DND-41 (cell line): ENCODE results near the gene RAB3D.

Experiments
- ATAC-seq: fragments of 200-7000 bp; cut with Tn5 transposase; 3 replicates; pipeline ENCODE4 v1.9.1; 2021; ENCODE audit warnings: low read depth; ENCODE audit not compliant: insufficient read depth
- DNase-seq: peaks from one replicate; pipeline ENCODE4 v3.0.0-alpha.2; 2020
- H2AFZ ChIP-seq: 2 replicates; pipeline ENCODE4 v1.6.0; 2012; ENCODE audit warnings: low read depth, low read length
- H3K27ac ChIP-seq: 2 replicates; pipeline ENCODE4 v1.5.1; 2012; ENCODE audit warnings: low read length, inconsistent platforms
- H3K27me3 ChIP-seq: fragments of 200-600 bp; sonication (generic); 2 replicates; pipeline ENCODE4 v1.6.0; 2012; ENCODE audit warnings: low read length, mild to moderate bottlenecking, inconsistent platforms; ENCODE audit not compliant: insufficient read depth, poor library complexity
- H3K36me3 ChIP-seq: 2 replicates; pipeline ENCODE4 v1.5.1; 2012; ENCODE audit warnings: low read length, inconsistent platforms; ENCODE audit not compliant: insufficient read depth
- H3K4me1 ChIP-seq: 2 replicates; pipeline ENCODE4 v1.5.1; 2012; ENCODE audit warnings: mild to moderate bottlenecking, low read length; ENCODE audit not compliant: insufficient read depth
- H3K4me2 ChIP-seq: 2 replicates; pipeline ENCODE4 v1.6.0; 2012; ENCODE audit warnings: mild to moderate bottlenecking, moderate library complexity, low read length, inconsistent platforms; ENCODE audit not compliant: insufficient read depth
- H3K4me3 ChIP-seq, 2 experiments: fragments of 200-600 bp in 1 of 2; shearing (Covaris generic) in 1 of 2; 2 replicates each; pipeline ENCODE4 v1.5.1; 2012 to 2016; ENCODE audit warnings: inconsistent platforms in 2 of 2, low read length in 2 of 2, mild to moderate bottlenecking in 2 of 2, low read depth in 1 of 2, moderate library complexity in 1 of 2
- H3K79me2 ChIP-seq: 2 replicates; pipeline ENCODE4 v1.6.0; 2012; ENCODE audit warnings: low read length, inconsistent platforms; ENCODE audit not compliant: insufficient read depth
- H3K9ac ChIP-seq: 2 replicates; pipeline ENCODE4 v1.6.0; 2012; ENCODE audit warnings: low read depth, mild to moderate bottlenecking, inconsistent platforms, low read length, moderate library complexity
- H3K9me3 ChIP-seq: 2 replicates; pipeline ENCODE4 v1.5.1; 2012; ENCODE audit warnings: low read length, moderate library complexity, mild to moderate bottlenecking, inconsistent platforms; ENCODE audit not compliant: insufficient read depth, severe bottlenecking
- H4K20me1 ChIP-seq: 2 replicates; pipeline ENCODE4 v1.6.0; 2012; ENCODE audit warnings: low read length; ENCODE audit not compliant: insufficient read depth
- EZH2 ChIP-seq: IDR thresholded peaks from 3 replicates; pipeline ENCODE4 v1.6.1; 2012; ENCODE audit warnings: borderline replicate concordance, low read depth, mild to moderate bottlenecking, moderate library complexity, low read length, inconsistent platforms; ENCODE audit not compliant: severe bottlenecking
- TF ChIP-seq, protein P1 (sequence below): IDR thresholded peaks from 2 replicates; pipeline ENCODE4 v1.5.1; 2012; ENCODE audit warnings: borderline replicate concordance, low read length, moderate library complexity, mild to moderate bottlenecking; ENCODE audit not compliant: poor library complexity, severe bottlenecking; ENCODE audit errors: extremely low read depth

RAB3D gene

DNA sequence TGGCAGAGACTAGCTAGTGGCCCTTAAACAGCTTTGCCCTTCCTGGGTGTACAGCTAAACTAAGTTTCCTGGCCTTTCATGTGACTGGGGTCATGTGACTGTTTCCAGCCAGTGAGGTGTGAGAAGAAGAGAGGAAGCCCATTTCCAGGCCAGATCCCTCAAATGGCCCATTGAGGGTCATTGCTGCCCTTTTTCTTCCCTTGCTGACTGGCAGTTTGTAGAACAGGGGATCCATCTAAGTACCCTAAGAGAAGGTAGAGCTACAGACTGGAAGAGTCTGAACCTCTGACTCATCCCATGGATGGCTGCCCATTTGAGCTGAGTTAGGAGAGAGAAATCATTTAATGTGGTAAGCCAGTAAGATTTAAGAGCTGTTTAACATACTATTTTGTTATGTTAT, 37.8 kb upstream of the RAB3D start:
- no peak for TF ChIP-seq EZH2
- TF ChIP-seq, protein P1, sequence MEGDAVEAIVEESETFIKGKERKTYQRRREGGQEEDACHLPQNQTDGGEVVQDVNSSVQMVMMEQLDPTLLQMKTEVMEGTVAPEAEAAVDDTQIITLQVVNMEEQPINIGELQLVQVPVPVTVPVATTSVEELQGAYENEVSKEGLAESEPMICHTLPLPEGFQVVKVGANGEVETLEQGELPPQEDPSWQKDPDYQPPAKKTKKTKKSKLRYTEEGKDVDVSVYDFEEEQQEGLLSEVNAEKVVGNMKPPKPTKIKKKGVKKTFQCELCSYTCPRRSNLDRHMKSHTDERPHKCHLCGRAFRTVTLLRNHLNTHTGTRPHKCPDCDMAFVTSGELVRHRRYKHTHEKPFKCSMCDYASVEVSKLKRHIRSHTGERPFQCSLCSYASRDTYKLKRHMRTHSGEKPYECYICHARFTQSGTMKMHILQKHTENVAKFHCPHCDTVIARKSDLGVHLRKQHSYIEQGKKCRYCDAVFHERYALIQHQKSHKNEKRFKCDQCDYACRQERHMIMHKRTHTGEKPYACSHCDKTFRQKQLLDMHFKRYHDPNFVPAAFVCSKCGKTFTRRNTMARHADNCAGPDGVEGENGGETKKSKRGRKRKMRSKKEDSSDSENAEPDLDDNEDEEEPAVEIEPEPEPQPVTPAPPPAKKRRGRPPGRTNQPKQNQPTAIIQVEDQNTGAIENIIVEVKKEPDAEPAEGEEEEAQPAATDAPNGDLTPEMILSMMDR: no peak
- peak overlapping the region; percentile 65 for H3K27ac ChIP-seq
- H3K79me2 ChIP-seq: peaks cover 30% of the 10 kb centered on the region
- peak overlapping the region; percentile 36 for H2AFZ ChIP-seq
- H3K9ac ChIP-seq: 0 out of 2 replicates have a peak overlapping the region, but pooled peaks have one; percentile 18
- DNase-seq: peak; percentile 39
- H3K9me3 ChIP-seq: no peaks in the 10 kb centered on the region
- H4K20me1 ChIP-seq: no peaks in the 10 kb centered on the region
- peaks cover 68% of the 10 kb centered on the region for H3K4me1 ChIP-seq
- H3K4me3 ChIP-seq: no peak overlapping the region
- H3K27me3 ChIP-seq: no peaks in the 10 kb centered on the region
- peaks cover 19% of the 10 kb centered on the region for H3K36me3 ChIP-seq
- ATAC-seq: no peak
- H3K4me2 ChIP-seq: peak overlapping the region; percentile 97

DNA sequence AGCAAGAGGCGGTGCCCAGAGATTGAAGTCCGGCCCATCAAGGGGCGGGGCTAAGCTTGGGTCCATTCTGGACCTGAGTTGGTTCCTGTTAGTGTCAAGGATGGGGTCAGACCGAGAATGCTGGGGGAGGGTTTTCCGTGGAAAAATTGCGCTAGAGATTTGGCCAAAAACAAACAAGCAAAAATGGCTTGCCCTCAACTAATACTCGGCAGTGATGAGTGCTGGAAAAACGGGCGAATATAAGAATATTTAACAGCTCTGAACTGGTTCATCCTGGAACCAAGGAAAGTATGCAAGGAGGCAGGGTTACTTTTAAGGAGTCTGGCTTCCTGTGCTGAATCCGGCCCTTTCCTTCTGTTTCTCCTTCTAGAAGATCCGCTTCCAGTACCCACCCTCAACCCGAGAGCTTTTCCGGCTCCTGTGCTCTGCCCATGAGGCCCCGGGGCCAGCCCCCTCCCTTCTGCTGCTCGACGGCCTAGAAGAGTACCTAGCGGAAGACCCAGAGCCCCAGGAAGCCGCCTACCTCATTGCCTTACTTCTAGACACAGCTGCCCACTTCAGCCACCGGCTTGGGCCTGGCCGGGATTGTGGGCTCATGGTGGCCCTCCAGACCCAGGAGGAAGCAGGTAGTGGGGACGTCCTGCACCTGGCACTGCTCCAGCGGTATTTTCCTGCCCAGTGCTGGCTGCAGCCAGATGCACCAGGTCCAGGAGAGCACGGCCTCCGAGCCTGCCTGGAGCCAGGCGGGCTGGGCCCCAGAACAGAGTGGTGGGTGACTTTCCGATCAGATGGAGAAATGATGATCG, 35.9 kb upstream of the RAB3D start:
- H3K79me2 ChIP-seq: peaks cover 26% of the 10 kb centered on the region
- peaks cover 19% of the 10 kb centered on the region for H3K36me3 ChIP-seq
- H3K4me2 ChIP-seq: peak overlapping the region; percentile 97
- H3K27me3 ChIP-seq: no peaks in the 10 kb centered on the region
- H3K4me3 ChIP-seq: peak overlapping the region; percentile 25 to 73
- no peaks in the 10 kb centered on the region for H4K20me1 ChIP-seq
- peaks cover 55% of the 10 kb centered on the region for H3K4me1 ChIP-seq
- DNase-seq (peak; percentile 91), ATAC-seq (peak; percentile 62)
- peak overlapping the region; percentile 64 for H2AFZ ChIP-seq
- H3K9me3 ChIP-seq: no peaks in the 10 kb centered on the region
- peak overlapping the region; percentile 94 for H3K27ac ChIP-seq
- H3K9ac ChIP-seq: peak overlapping the region; percentile 78
- no peak for TF ChIP-seq EZH2

DNA sequence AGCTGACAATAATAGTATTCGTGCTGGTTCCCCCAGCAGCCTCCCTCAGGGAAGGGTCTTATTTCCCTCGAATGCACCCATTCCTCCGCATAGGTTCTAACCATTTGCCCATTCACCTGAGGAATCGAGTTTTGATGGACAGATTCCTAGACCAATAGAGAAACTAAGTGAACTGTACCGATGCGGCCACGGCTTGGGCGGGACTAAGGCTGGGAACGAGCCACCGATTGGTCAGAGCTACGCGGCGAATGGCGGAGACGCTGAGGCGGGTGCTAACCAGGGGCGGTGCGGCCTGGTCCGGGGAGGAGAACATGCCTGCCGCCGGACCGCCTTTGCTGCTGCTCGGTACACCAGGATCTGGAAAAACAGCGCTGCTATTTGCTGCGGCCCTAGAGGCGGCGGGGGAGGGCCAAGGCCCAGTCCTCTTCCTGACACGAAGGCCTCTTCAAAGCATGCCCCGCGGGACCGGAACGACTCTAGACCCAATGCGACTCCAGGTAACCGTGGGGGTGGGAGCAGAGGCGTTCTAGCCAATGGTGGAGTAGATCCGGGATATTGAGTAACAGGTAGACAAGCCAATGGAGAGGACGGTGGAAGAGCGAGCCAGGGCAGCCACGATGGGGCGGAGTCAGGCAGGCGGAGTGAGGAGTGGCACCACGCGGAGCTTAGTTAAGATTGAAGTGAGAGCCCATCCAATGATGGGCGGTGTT, 35.1 kb upstream of the RAB3D start, which contains the start of gene SWSAP1:
Gene SWSAP1 (plus strand): TSS at position 234 of the 710 bp plus-strand sequence. CDS start 15 bp downstream, at position 249.
- Histone ChIP-seq H3K9me3 (no peaks in the 10 kb centered on the region), H3K27me3 (no peaks in the 10 kb centered on the region), H3K4me3 (peak within 1 kb of the TSS; percentile 30 to 73), H4K20me1 (no peaks in the 10 kb centered on the region), H3K27ac (peak within 1 kb of the TSS; percentile 94), H3K36me3 (peaks cover 19% of the 10 kb centered on the region), H3K4me1 (peaks cover 48% of the 10 kb centered on the region), H3K9ac (peak within 1 kb of the TSS; percentile 78), H3K79me2 (peaks cover 20% of the 10 kb centered on the region), H3K4me2 (peak within 1 kb of the TSS; percentile 97), H2AFZ (peak within 1 kb of the TSS; percentile 80)
- peak; percentile 99 for DNase-seq
- no peak for TF ChIP-seq EZH2
- TF ChIP-seq, protein P1: no peak
- ATAC-seq: peak; percentile 90
